ENCODE data around the gene HNRNPR.

GRCh38 chr1:23303524-23303923, 40.6 kb downstream of the HNRNPR start:
- TF ChIP-seq POLR2AphosphoS5 (IDR thresholded peaks at IDR 0.05; ENCODE audit: low read depth, low read length) (no peak), POLR2A (IDR thresholded peaks at IDR 0.05; ENCODE audit: low read depth, low read length) (no peak)

All from GM12891 (cell line).